Measurements from ENCODE around the gene ILDR2. TPM values are rescaled to one million over a fixed set of nuclear protein-coding genes. Genes with fewer than 3 reads are reported as not detected.

Gene ILDR2
- total and polyA plus RNA-seq, 4 donors = 0.06 to 3.8 (median 0.33) TPM

DNA sequence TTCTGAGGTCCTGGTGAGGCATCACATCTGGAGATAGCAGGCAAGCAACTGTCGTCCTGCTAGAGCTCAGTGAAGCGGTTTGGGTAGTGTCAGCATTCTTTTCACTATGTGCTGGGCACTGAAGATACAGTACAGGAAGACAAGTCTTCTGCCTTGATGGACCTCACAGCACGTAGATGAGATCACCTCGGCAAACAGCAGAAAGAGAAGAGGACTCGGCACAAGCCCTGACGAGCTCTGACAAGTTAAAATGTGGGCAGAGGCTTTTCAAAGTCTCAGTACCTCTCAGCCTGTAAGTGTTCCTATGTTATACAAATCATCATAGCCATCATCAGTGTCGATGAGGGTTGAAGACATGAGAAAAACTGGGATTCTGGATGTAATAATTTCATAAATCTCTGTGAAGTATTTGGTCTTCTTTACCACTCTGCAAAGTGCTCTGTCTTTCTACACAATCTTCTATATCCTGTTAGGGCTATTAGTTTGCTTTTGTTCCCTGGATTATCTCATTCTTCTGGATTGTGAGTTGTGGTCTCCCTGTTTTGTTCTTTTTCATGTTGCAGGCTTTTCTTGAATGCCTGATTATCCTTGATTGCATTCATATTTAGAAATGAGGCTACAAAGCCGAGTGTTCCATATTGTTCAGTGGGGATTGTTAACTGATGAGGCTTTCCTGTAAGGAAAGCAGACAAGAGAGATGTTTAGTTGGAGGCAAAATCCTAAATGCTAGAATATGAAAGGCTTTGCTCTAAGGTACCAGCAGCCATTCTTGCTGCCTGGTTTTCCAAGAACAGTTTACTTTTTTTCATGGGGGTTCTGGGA lies 38.0 kb upstream of the ILDR2 start:
- ATAC-seq (ENCODE audit: insufficient read depth, low FRiP score) = no peak
- H3K27ac ChIP-seq (ENCODE audit: low read depth in 1 of 2, low read length in 1 of 2) = no peak overlapping the region
- H3K9me3 ChIP-seq (ENCODE audit: control insufficient read depth in 4 of 4, insufficient read depth in 3 of 4, low read length in 3 of 4) = no peaks in the 10 kb centered on the region
- TF ChIP-seq, protein P1, sequence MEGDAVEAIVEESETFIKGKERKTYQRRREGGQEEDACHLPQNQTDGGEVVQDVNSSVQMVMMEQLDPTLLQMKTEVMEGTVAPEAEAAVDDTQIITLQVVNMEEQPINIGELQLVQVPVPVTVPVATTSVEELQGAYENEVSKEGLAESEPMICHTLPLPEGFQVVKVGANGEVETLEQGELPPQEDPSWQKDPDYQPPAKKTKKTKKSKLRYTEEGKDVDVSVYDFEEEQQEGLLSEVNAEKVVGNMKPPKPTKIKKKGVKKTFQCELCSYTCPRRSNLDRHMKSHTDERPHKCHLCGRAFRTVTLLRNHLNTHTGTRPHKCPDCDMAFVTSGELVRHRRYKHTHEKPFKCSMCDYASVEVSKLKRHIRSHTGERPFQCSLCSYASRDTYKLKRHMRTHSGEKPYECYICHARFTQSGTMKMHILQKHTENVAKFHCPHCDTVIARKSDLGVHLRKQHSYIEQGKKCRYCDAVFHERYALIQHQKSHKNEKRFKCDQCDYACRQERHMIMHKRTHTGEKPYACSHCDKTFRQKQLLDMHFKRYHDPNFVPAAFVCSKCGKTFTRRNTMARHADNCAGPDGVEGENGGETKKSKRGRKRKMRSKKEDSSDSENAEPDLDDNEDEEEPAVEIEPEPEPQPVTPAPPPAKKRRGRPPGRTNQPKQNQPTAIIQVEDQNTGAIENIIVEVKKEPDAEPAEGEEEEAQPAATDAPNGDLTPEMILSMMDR (IDR thresholded peaks at IDR 0.05; ENCODE audit: control extremely low read depth, extremely low read depth) = no peak
- H3K4me1 ChIP-seq (ENCODE audit: control insufficient read depth in 5 of 5, insufficient read depth in 5 of 5, low read length in 5 of 5) = no peaks in the 10 kb centered on the region
- 82 to 90% methylated on average over 8 of the region's 8 CpGs for WGBS, 2 donors
- no peaks in the 10 kb centered on the region for H3K36me3 ChIP-seq (ENCODE audit: control insufficient read depth in 4 of 4, insufficient read depth in 4 of 4, low read length in 4 of 4)
- no peak for DNase-seq
- no peaks in the 10 kb centered on the region for H3K27me3 ChIP-seq (ENCODE audit: control insufficient read depth in 3 of 3, insufficient read depth in 3 of 3, low read length in 2 of 3)
- H3K9ac ChIP-seq (ENCODE audit: insufficient read depth in 1 of 2, low read length in 2 of 2) = no peak overlapping the region
- H3K4me3 ChIP-seq = no peak overlapping the region

DNA sequence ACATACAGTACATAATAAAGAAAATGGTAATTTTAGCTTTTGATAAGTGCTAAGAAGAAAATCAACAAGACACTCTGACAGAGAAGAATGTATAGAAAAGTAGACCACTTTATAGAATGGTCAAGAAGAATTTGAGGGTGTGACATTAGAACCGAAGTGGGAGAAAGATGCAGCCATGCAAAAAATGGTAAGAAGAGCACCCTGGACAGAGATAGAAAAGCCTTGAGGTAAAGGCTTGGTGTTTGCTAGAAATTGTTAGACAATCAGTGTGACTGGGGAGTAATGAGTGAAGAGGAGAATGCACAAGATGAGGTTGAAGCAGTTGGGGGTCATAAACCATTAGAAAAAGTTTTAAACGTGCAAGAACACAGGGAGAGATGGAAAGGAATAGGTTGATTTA lies 37.2 kb upstream of the ILDR2 start:
- TF ChIP-seq, protein P1 (IDR thresholded peaks at IDR 0.05; ENCODE audit: control extremely low read depth, extremely low read depth) = no peak
- 81 to 88% methylated on average over 2 of the region's 2 CpGs for WGBS, 2 donors
- H3K4me3 ChIP-seq = no peak overlapping the region

DNA sequence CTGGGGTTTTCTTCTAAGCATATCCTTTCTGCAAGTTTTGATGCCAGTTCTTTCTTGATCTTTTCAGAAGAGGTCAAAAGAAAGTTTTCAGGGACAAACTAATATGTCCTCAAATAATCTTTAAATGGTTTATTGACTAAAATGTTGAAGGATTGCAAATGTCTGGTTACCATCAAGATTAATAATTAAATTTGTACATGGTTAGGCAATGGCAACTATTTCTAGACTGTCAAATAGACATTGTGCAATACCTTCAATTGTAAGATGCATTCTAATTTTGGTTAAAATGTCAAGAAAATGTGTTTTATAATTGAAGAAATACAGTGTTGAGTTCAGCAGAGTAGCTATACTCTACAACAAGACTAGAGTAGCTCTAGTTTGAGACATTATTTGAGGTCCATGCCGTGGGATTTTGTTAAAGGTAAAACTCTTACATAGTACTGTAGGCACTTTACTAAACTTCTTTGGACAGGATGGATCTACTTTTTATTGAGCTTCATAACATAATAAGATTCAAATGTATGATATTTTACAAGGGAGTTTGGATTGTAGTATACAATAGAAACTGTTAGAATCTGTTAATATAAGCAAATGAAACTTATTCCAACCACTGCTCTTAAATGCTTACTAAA lies 36.3 kb upstream of the ILDR2 start:
- 88 to 93% methylated on average over 1 of the region's 1 CpG for WGBS, 2 donors
- Histone ChIP-seq H3K9me3 (ENCODE audit: control insufficient read depth in 4 of 4, insufficient read depth in 3 of 4, low read length in 3 of 4) (no peaks in the 10 kb centered on the region), H3K4me3 (no peak overlapping the region)

More for the DNA sequence above, 37.2 kb upstream of the ILDR2 start:
- no peak for DNase-seq
- Histone ChIP-seq H3K9ac (ENCODE audit: insufficient read depth in 1 of 2, low read length in 2 of 2) (no peak overlapping the region), H3K27me3 (ENCODE audit: control insufficient read depth in 3 of 3, insufficient read depth in 3 of 3, low read length in 2 of 3) (no peaks in the 10 kb centered on the region), H3K4me1 (ENCODE audit: control insufficient read depth in 5 of 5, insufficient read depth in 5 of 5, low read length in 5 of 5) (no peaks in the 10 kb centered on the region), H3K36me3 (ENCODE audit: control insufficient read depth in 4 of 4, insufficient read depth in 4 of 4, low read length in 4 of 4) (no peaks in the 10 kb centered on the region), H3K9me3 (ENCODE audit: control insufficient read depth in 4 of 4, insufficient read depth in 3 of 4, low read length in 3 of 4) (no peaks in the 10 kb centered on the region), H3K27ac (ENCODE audit: low read depth in 1 of 2, low read length in 1 of 2) (no peak overlapping the region)
- ATAC-seq (ENCODE audit: insufficient read depth, low FRiP score) = no peak

More for the DNA sequence above, 36.3 kb upstream of the ILDR2 start:
- Histone ChIP-seq H3K4me1 (ENCODE audit: control insufficient read depth in 5 of 5, insufficient read depth in 5 of 5, low read length in 5 of 5) (no peaks in the 10 kb centered on the region), H3K27me3 (ENCODE audit: control insufficient read depth in 3 of 3, insufficient read depth in 3 of 3, low read length in 2 of 3) (no peaks in the 10 kb centered on the region), H3K36me3 (ENCODE audit: control insufficient read depth in 4 of 4, insufficient read depth in 4 of 4, low read length in 4 of 4) (no peaks in the 10 kb centered on the region), H3K9ac (ENCODE audit: insufficient read depth in 1 of 2, low read length in 2 of 2) (no peak overlapping the region), H3K27ac (ENCODE audit: low read depth in 1 of 2, low read length in 1 of 2) (no peak overlapping the region)
- DNase-seq (no peak), ATAC-seq (ENCODE audit: insufficient read depth, low FRiP score) (no peak)
- TF ChIP-seq, protein P1 (IDR thresholded peaks at IDR 0.05; ENCODE audit: control extremely low read depth, extremely low read depth) = no peak

All from lung (tissue), 12 donors.